Urothelium cell line (cell line): ENCODE results near the gene SMIM44.
"Not testable (repeated sequence)": the region's sequence is repeated elsewhere in the genome, so short reads cannot be mapped to it uniquely, and the experiment has no call there.

ENCODE experiments used
- DNase-seq: peaks from one replicate; pipeline ENCODE4 v3.0.0; 2011; ENCODE audit warnings: low spot score, mixed read lengths
- FAIRE-seq: peaks from 2 replicates; lab custom pipeline; 2011; peaks lifted over from hg19 to GRCh38; lab: Jason Lieb, UNC

The SMIM44 gene

GRCh38 chr19:3483226-3483628 is at the start of gene SMIM44:
SMIM44 (minus strand) TSS chr19:3483441; CDS start chr19:3483403, 38 bp downstream.
- FAIRE-seq (no peak), DNase-seq (no peak)

- DNase-seq (no peak), FAIRE-seq (no peak)
Observed at GRCh38 chr19:3533033-3533432, 49.8 kb upstream of the SMIM44 start.

GRCh38 chr19:3532154-3532786 is 49.0 kb upstream of the SMIM44 start:
- no peak for FAIRE-seq
- DNase-seq = no peak

- FAIRE-seq (no peak), DNase-seq (no peak)
Observed at GRCh38 chr19:3531716-3532115, 48.5 kb upstream of the SMIM44 start.

- DNase-seq = no peak
- no peak for FAIRE-seq
Observed at GRCh38 chr19:3530389-3530788, 47.1 kb upstream of the SMIM44 start.

GRCh38 chr19:3529299-3529698 is 46.1 kb upstream of the SMIM44 start:
- not testable (repeated sequence) for DNase-seq, FAIRE-seq

GRCh38 chr19:3528539-3529211 is 45.4 kb upstream of the SMIM44 start:
- FAIRE-seq = no peak
- no peak for DNase-seq

- no peak for DNase-seq
- FAIRE-seq = no peak
Observed at GRCh38 chr19:3528080-3528479, 44.8 kb upstream of the SMIM44 start.

- FAIRE-seq (no peak), DNase-seq (no peak)
Observed at GRCh38 chr19:3527238-3527910, 44.1 kb upstream of the SMIM44 start.

GRCh38 chr19:3526507-3527237 is 43.4 kb upstream of the SMIM44 start:
- no peak for FAIRE-seq
- no peak for DNase-seq

- FAIRE-seq (no peak), DNase-seq (no peak)
Observed at GRCh38 chr19:3524904-3525451, 41.7 kb upstream of the SMIM44 start.

GRCh38 chr19:3524078-3524842 is 41.0 kb upstream of the SMIM44 start:
- DNase-seq (no peak), FAIRE-seq (no peak)

- DNase-seq (no peak), FAIRE-seq (no peak)
Observed at GRCh38 chr19:3523361-3524077, 40.3 kb upstream of the SMIM44 start.

- DNase-seq (no peak), FAIRE-seq (no peak)
Observed at GRCh38 chr19:3522421-3523360, 39.5 kb upstream of the SMIM44 start.

- DNase-seq (no peak), FAIRE-seq (no peak)
Observed at GRCh38 chr19:3521104-3521445, 37.8 kb upstream of the SMIM44 start.

GRCh38 chr19:3520166-3521103 is 37.2 kb upstream of the SMIM44 start:
- DNase-seq (no peak), FAIRE-seq (no peak)

- no peak for FAIRE-seq
Observed at GRCh38 chr19:3519126-3519525, 35.9 kb upstream of the SMIM44 start.

GRCh38 chr19:3518659-3519058 is 35.4 kb upstream of the SMIM44 start:
- DNase-seq (no peak), FAIRE-seq (no peak)

More at GRCh38 chr19:3519126-3519525, 35.9 kb upstream of the SMIM44 start:
- DNase-seq = no peak
